Mesothelial cell of epicardium (in vitro differentiated cells): Measurements from ENCODE around the gene ARHGEF28. TPM values are rescaled to one million over a fixed set of nuclear protein-coding genes. Genes with fewer than 3 reads are reported as not detected.

Experiments used
- DNase-seq, 2 experiments: peaks; one replicate each; pipeline ENCODE4 v3.0.0; 2021; ENCODE audit warnings: low spot score in 2 of 2; ENCODE audit not compliant: unreplicated experiment in 2 of 2
- H3K27ac Mint-ChIP-seq: 2 replicates; pipeline ENCODE4 v1.8.0; 2021; ENCODE audit warnings: mixed read lengths
- H3K27me3 Mint-ChIP-seq: 2 replicates; pipeline ENCODE4 v1.8.0; 2021; ENCODE audit warnings: low read depth, mixed read lengths
- H3K36me3 Mint-ChIP-seq: 2 replicates; pipeline ENCODE4 v1.8.0; 2021; ENCODE audit warnings: mixed read lengths
- H3K4me1 Mint-ChIP-seq: 2 replicates; pipeline ENCODE4 v1.8.0; 2021; ENCODE audit warnings: mixed read lengths
- H3K4me3 Mint-ChIP-seq: 2 replicates; pipeline ENCODE4 v1.8.0; 2021; ENCODE audit warnings: mild to moderate bottlenecking, moderate library complexity, mixed read lengths
- H3K9me3 Mint-ChIP-seq: 2 replicates; pipeline ENCODE4 v1.8.0; 2021; ENCODE audit warnings: mixed read lengths
- CTCF ChIP-seq: fragments of 200-600 bp; sonication (generic); IDR thresholded peaks from one replicate; pipeline ENCODE4 v1.5.0; 2021; ENCODE audit warnings: antibody characterized with exemption; ENCODE audit not compliant: unreplicated experiment
- total RNA-seq: library from RNA; stranded (reverse); gene quantifications from 3 replicates; pipeline ENCODE4 v1.2.1, GENCODE V29; 2021

ARHGEF28 gene
- total RNA-seq, 1 donor from 2014 or later, result 0.40 TPM

GRCh38 chr5:73781107-73781768, 155.2 kb downstream of the ARHGEF28 start:
- TF ChIP-seq CTCF, result no peak
- peaks cover 35% of the 10 kb centered on the region for H3K27me3 Mint-ChIP-seq
- H3K4me1 Mint-ChIP-seq, result no peaks in the 10 kb centered on the region
- no peaks in the 10 kb centered on the region for H3K36me3 Mint-ChIP-seq
- H3K4me3 Mint-ChIP-seq, result no peak overlapping the region
- H3K9me3 Mint-ChIP-seq, result no peaks in the 10 kb centered on the region
- H3K27ac Mint-ChIP-seq, result no peak overlapping the region
- DNase-seq, result no peak

- H3K27ac Mint-ChIP-seq, result no peak overlapping the region
- peaks cover 39% of the 10 kb centered on the region for H3K27me3 Mint-ChIP-seq
- no peak for TF ChIP-seq CTCF
- H3K9me3 Mint-ChIP-seq, result no peaks in the 10 kb centered on the region
- DNase-seq, result no peak
- H3K36me3 Mint-ChIP-seq, result no peaks in the 10 kb centered on the region
- no peak overlapping the region for H3K4me3 Mint-ChIP-seq
- H3K4me1 Mint-ChIP-seq, result no peaks in the 10 kb centered on the region
Measured at GRCh38 chr5:73783828-73784227, 157.8 kb downstream of the ARHGEF28 start.

- Mint-ChIP-seq H3K4me3 (no peak overlapping the region), H3K4me1 (no peaks in the 10 kb centered on the region), H3K27ac (no peak overlapping the region), H3K9me3 (no peaks in the 10 kb centered on the region), H3K27me3 (peaks cover 38% of the 10 kb centered on the region), H3K36me3 (no peaks in the 10 kb centered on the region)
- no peak for DNase-seq
- TF ChIP-seq CTCF, result no peak
Measured at GRCh38 chr5:73786043-73786831, 160.2 kb downstream of the ARHGEF28 start.

GRCh38 chr5:73789851-73790281, 163.9 kb downstream of the ARHGEF28 start:
- peaks cover 45% of the 10 kb centered on the region for H3K27me3 Mint-ChIP-seq
- no peaks in the 10 kb centered on the region for H3K36me3 Mint-ChIP-seq
- no peaks in the 10 kb centered on the region for H3K9me3 Mint-ChIP-seq
- no peak for DNase-seq
- H3K4me1 Mint-ChIP-seq, result no peaks in the 10 kb centered on the region
- H3K27ac Mint-ChIP-seq, result no peak overlapping the region
- no peak for TF ChIP-seq CTCF
- no peak overlapping the region for H3K4me3 Mint-ChIP-seq

GRCh38 chr5:73791389-73791788, 165.4 kb downstream of the ARHGEF28 start:
- no peak for DNase-seq
- H3K4me1 Mint-ChIP-seq, result peaks cover 5% of the 10 kb centered on the region
- no peaks in the 10 kb centered on the region for H3K36me3 Mint-ChIP-seq
- TF ChIP-seq CTCF, result no peak
- H3K27ac Mint-ChIP-seq, result no peak overlapping the region
- no peaks in the 10 kb centered on the region for H3K9me3 Mint-ChIP-seq
- H3K4me3 Mint-ChIP-seq, result no peak overlapping the region
- H3K27me3 Mint-ChIP-seq, result peaks cover 37% of the 10 kb centered on the region
